T-helper 1 cell treated with Interleukin-12 subunit alpha and Interleukin-12 subunit beta and Interleukin-4 antibody, amounts not matched to agents 30 μg/mL and 1 μg/mL, for 36 hours (primary cell): ENCODE measurements around the gene PRDM2.
"Not testable (repeated sequence)": the region's sequence is repeated elsewhere in the genome, so short reads cannot be mapped to it uniquely, and the experiment has no call there.

ENCODE experiments used
- H3K27ac Mint-ChIP-seq: one replicate; pipeline ENCODE4 v1.8.0; 2021; ENCODE audit warnings: mild to moderate bottlenecking, mixed read lengths
- H3K27me3 Mint-ChIP-seq: one replicate; pipeline ENCODE4 v1.8.0; 2021; ENCODE audit warnings: low read depth, mixed read lengths
- H3K36me3 Mint-ChIP-seq: one replicate; pipeline ENCODE4 v1.8.0; 2021; ENCODE audit warnings: low read depth, mixed read lengths
- H3K4me1 Mint-ChIP-seq: one replicate; pipeline ENCODE4 v1.8.0; 2021; ENCODE audit warnings: low read depth, mixed read lengths
- H3K4me3 Mint-ChIP-seq: one replicate; pipeline ENCODE4 v1.8.0; 2021; ENCODE audit warnings: mild to moderate bottlenecking, moderate library complexity, mixed read lengths
- H3K9me3 Mint-ChIP-seq: one replicate; pipeline ENCODE4 v1.8.0; 2021; ENCODE audit warnings: mixed read lengths

Gene PRDM2

GRCh38 chr1:13699936-13700520, at the start of gene PRDM2:
Gene PRDM2 (plus strand): TSS chr1:13700188. CDS start chr1:13715606, 15,418 bp downstream.
- H3K9me3 Mint-ChIP-seq: peaks cover 7% of the 10 kb centered on the region
- H3K27ac Mint-ChIP-seq: peak within 1 kb of the TSS; percentile 100
- H3K36me3 Mint-ChIP-seq: peaks cover 8% of the 10 kb centered on the region
- H3K4me3 Mint-ChIP-seq: peak within 1 kb of the TSS; percentile 99
- H3K4me1 Mint-ChIP-seq: peaks cover 33% of the 10 kb centered on the region
- H3K27me3 Mint-ChIP-seq: peaks cover 3% of the 10 kb centered on the region

- Mint-ChIP-seq H3K36me3 (no peaks in the 10 kb centered on the region), H3K4me3 (no peak overlapping the region)
Observed at GRCh38 chr1:13651279-13651678, 48.7 kb upstream of the PRDM2 start.

GRCh38 chr1:13652238-13652637, 47.8 kb upstream of the PRDM2 start:
- Mint-ChIP-seq H3K27me3 (peaks cover 4% of the 10 kb centered on the region), H3K9me3 (no peaks in the 10 kb centered on the region), H3K27ac (no peak overlapping the region), H3K4me3 (no peak overlapping the region), H3K36me3 (no peaks in the 10 kb centered on the region), H3K4me1 (no peaks in the 10 kb centered on the region)

More at GRCh38 chr1:13651279-13651678, 48.7 kb upstream of the PRDM2 start:
- Mint-ChIP-seq H3K27ac (no peak overlapping the region), H3K27me3 (peaks cover 4% of the 10 kb centered on the region), H3K4me1 (no peaks in the 10 kb centered on the region), H3K9me3 (no peaks in the 10 kb centered on the region)

GRCh38 chr1:13661539-13661938, 38.4 kb upstream of the PRDM2 start:
- peaks cover 4% of the 10 kb centered on the region for H3K27me3 Mint-ChIP-seq
- H3K4me1 Mint-ChIP-seq: peaks cover 10% of the 10 kb centered on the region
- H3K36me3 Mint-ChIP-seq: no peaks in the 10 kb centered on the region
- H3K27ac Mint-ChIP-seq: no peak overlapping the region
- H3K9me3 Mint-ChIP-seq: no peaks in the 10 kb centered on the region
- no peak overlapping the region for H3K4me3 Mint-ChIP-seq

DNA sequence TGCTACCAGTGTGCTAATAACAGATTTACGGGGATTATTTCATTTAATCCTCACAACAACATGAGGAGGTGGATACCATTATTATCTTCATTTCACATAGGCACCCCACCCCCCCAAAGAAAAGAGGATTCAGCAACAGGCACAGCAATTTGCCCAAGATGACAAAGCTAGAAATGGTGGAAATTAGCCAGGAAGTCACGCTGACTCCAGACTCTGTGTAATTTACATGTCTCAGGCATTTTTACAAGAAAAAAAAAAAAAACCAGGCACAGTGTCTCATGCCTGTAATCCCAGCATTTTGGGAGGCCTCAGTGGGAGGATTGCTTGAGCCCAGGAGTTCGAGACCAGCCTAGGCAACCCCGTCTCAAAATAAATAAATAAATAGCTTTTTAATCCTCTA, 37.5 kb upstream of the PRDM2 start:
- no peaks in the 10 kb centered on the region for H3K36me3 Mint-ChIP-seq
- peaks cover 10% of the 10 kb centered on the region for H3K4me1 Mint-ChIP-seq
- H3K4me3 Mint-ChIP-seq: no peak overlapping the region
- no peak overlapping the region for H3K27ac Mint-ChIP-seq
- H3K27me3 Mint-ChIP-seq: peaks cover 4% of the 10 kb centered on the region
- H3K9me3 Mint-ChIP-seq: no peaks in the 10 kb centered on the region

DNA sequence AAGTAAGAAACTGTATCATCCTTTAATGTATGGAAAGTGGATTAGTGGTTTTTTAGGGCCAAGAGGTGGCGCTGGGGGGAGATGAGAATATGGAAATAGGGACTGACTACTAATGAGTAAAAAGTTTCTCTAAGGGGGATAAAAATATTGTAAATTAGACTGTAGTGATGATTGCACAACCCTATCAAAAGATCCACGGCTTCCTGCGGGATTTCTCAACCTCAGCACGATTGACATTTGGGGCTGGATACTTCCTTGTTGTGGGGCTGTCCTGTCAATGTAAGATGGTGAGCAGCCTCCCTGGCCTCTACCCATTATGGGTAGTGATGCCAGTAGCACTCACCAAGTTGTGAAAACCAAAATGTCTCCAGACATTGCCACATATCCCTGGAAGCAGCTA, 36.0 kb upstream of the PRDM2 start:
- no peaks in the 10 kb centered on the region for H3K36me3 Mint-ChIP-seq
- no peaks in the 10 kb centered on the region for H3K9me3 Mint-ChIP-seq

GRCh38 chr1:13664451-13664850, 35.5 kb upstream of the PRDM2 start:
- Mint-ChIP-seq H3K27me3 (peaks cover 4% of the 10 kb centered on the region), H3K36me3 (no peaks in the 10 kb centered on the region), H3K4me1 (peaks cover 10% of the 10 kb centered on the region), H3K4me3 (no peak overlapping the region), H3K9me3 (no peaks in the 10 kb centered on the region), H3K27ac (no peak overlapping the region)

More for the DNA sequence above, 36.0 kb upstream of the PRDM2 start:
- peaks cover 4% of the 10 kb centered on the region for H3K27me3 Mint-ChIP-seq
- no peak overlapping the region for H3K4me3 Mint-ChIP-seq
- peaks cover 10% of the 10 kb centered on the region for H3K4me1 Mint-ChIP-seq
- H3K27ac Mint-ChIP-seq: no peak overlapping the region

DNA sequence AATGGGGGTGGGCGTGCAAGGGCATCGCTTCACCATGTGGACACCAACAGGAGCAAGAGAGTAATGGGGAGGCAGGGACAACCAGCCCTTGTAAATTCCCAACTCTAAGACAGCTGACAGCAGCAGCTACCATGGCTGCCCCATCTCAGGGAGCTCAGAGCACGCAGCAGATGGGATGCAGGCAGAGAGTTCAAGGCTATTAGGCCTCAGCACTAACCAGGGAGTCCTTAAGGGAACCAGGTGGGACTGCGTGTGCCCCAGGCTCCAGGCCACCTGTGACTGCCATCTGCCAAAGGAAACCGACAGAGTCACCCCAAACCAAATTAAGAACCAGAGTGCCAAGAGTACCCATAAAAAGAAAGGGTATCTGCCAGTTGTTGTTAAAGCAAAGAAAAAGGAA, 33.7 kb upstream of the PRDM2 start:
- Mint-ChIP-seq H3K4me1 (peaks cover 10% of the 10 kb centered on the region), H3K27ac (no peak overlapping the region), H3K9me3 (no peaks in the 10 kb centered on the region), H3K4me3 (no peak overlapping the region), H3K36me3 (no peaks in the 10 kb centered on the region), H3K27me3 (peaks cover 4% of the 10 kb centered on the region)

GRCh38 chr1:13667691-13668090, 32.3 kb upstream of the PRDM2 start:
- Mint-ChIP-seq H3K36me3 (no peaks in the 10 kb centered on the region), H3K9me3 (no peaks in the 10 kb centered on the region), H3K4me1 (peaks cover 10% of the 10 kb centered on the region), H3K27ac (no peak overlapping the region), H3K27me3 (no peaks in the 10 kb centered on the region), H3K4me3 (no peak overlapping the region)

DNA sequence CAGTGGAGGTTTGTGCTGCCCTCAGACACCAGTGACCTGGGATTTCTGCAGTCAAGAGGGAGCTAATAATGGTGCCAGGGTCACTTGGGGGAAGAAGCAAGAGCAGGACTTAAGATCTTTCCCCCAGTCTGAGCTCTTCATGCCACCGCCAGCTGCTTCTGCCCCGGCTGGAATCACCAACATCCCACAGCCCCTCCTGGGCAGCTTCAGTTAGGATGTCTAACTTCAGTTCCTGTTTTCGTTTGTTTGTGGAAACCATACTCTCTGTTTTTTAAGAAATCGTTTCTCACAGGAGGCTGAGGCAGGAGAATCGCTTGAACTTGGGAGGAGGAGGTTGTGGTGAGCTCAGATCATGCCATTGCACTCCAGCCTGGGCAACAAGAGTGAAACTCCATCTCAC, 25.6 kb upstream of the PRDM2 start:
- Mint-ChIP-seq H3K27me3 (peaks cover 23% of the 10 kb centered on the region), H3K27ac (no peak overlapping the region), H3K9me3 (peaks cover 7% of the 10 kb centered on the region), H3K36me3 (no peaks in the 10 kb centered on the region), H3K4me1 (no peaks in the 10 kb centered on the region), H3K4me3 (no peak overlapping the region)

GRCh38 chr1:13675151-13675651, 24.8 kb upstream of the PRDM2 start:
- no peak overlapping the region for H3K27ac Mint-ChIP-seq
- H3K36me3 Mint-ChIP-seq: no peaks in the 10 kb centered on the region
- H3K4me3 Mint-ChIP-seq: no peak overlapping the region
- H3K4me1 Mint-ChIP-seq: no peaks in the 10 kb centered on the region
- peaks cover 7% of the 10 kb centered on the region for H3K9me3 Mint-ChIP-seq
- H3K27me3 Mint-ChIP-seq: peaks cover 23% of the 10 kb centered on the region

GRCh38 chr1:13677896-13678295, 22.1 kb upstream of the PRDM2 start:
- Mint-ChIP-seq H3K36me3 (no peaks in the 10 kb centered on the region), H3K4me3 (no peak overlapping the region), H3K9me3 (peaks cover 7% of the 10 kb centered on the region), H3K27me3 (peaks cover 36% of the 10 kb centered on the region), H3K4me1 (no peaks in the 10 kb centered on the region), H3K27ac (no peak overlapping the region)

DNA sequence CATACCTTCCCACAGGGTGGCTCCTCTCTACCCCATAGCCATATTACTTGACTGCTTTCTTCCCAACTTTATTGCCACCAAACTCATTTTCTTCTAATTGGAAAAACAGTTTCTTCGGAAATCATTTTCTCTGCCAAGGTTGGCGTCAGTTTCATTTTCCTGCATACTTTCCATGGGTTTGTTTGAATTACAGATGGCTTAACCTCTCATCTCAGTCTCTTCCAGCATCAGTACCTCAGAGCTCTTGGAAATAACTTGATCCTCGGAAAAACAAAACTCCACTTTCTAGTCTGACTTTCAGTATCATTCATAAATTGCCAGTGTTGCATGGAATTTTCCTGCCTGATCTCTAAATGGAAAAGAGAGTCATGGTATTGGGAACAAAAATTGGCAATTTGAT, 20.3 kb upstream of the PRDM2 start:
- H3K9me3 Mint-ChIP-seq: peaks cover 7% of the 10 kb centered on the region
- no peak overlapping the region for H3K27ac Mint-ChIP-seq
- H3K27me3 Mint-ChIP-seq: peaks cover 32% of the 10 kb centered on the region
- H3K4me3 Mint-ChIP-seq: no peak overlapping the region
- no peaks in the 10 kb centered on the region for H3K36me3 Mint-ChIP-seq
- no peaks in the 10 kb centered on the region for H3K4me1 Mint-ChIP-seq

- H3K9me3 Mint-ChIP-seq, H3K4me3 Mint-ChIP-seq, H3K27ac Mint-ChIP-seq, H3K4me1 Mint-ChIP-seq, H3K36me3 Mint-ChIP-seq: not testable (repeated sequence)
- H3K27me3 Mint-ChIP-seq: peaks cover 23% of the 10 kb centered on the region
Observed at GRCh38 chr1:13680609-13681008, 19.4 kb upstream of the PRDM2 start.

GRCh38 chr1:13681921-13682320, 18.1 kb upstream of the PRDM2 start:
- no peak overlapping the region for H3K27ac Mint-ChIP-seq
- H3K4me3 Mint-ChIP-seq: no peak overlapping the region
- no peaks in the 10 kb centered on the region for H3K9me3 Mint-ChIP-seq
- H3K4me1 Mint-ChIP-seq: no peaks in the 10 kb centered on the region
- no peaks in the 10 kb centered on the region for H3K36me3 Mint-ChIP-seq
- peaks cover 26% of the 10 kb centered on the region for H3K27me3 Mint-ChIP-seq

DNA sequence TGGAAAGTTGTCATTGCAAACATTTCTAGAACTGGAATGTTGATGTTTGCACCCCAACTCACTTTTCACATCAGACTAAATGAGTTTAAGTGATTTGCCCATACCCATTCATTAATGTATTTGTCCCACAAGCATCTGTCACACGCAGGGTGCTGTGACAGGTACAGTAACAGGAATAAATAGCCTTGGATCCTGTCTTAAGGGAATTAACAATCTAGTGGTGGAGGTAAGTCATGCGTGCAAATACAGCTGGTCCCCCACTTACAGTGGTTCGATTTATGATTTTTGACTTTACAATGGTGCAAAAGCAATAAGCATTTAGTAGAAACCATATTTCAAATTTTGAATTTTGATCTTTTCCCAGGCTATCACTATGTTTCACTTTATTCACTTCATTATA, 17.5 kb upstream of the PRDM2 start:
- no peak overlapping the region for H3K27ac Mint-ChIP-seq
- no peaks in the 10 kb centered on the region for H3K36me3 Mint-ChIP-seq
- no peaks in the 10 kb centered on the region for H3K9me3 Mint-ChIP-seq
- no peak overlapping the region for H3K4me3 Mint-ChIP-seq
- peaks cover 31% of the 10 kb centered on the region for H3K27me3 Mint-ChIP-seq
- no peaks in the 10 kb centered on the region for H3K4me1 Mint-ChIP-seq
